Mammary epithelial cell (primary cell): ENCODE results near the gene PIGU.

Source experiments
- CTCF ChIP-seq, 2 donors: IDR thresholded peaks in 1 of 2; conservative IDR thresholded peaks in 1 of 2; 2 replicates each; pipeline ENCODE4 v1.5.1; 2011 to 2012; ENCODE audit warnings: inconsistent platforms in 2 of 2, low read length in 2 of 2, mild to moderate bottlenecking in 2 of 2, control low read depth in 1 of 2, low read depth in 1 of 2; ENCODE audit not compliant: insufficient read depth in 1 of 2; ENCODE audit errors: extremely low read depth in 1 of 2
- EZH2 ChIP-seq: IDR thresholded peaks from 2 replicates; pipeline ENCODE4 v1.6.1; 2012; ENCODE audit warnings: low read length, inconsistent platforms, borderline replicate concordance

- TF ChIP-seq EZH2 (no peak), CTCF (conservative IDR thresholded peaks at IDR 0.05 in 1 of 2, IDR thresholded peaks at IDR 0.05 in 1 of 2; ENCODE audit: extremely low read depth in 1 of 2, insufficient read depth in 1 of 2, low read depth in 1 of 2, low read length in 2 of 2) (no peak)
Observed at GRCh38 chr20:34528921-34529297, 148.0 kb downstream of the PIGU start.
